HG03575 (cell line): Measurements from ENCODE around the gene MYH9.

Source experiments
- ATAC-seq: cut with Tn5 transposase; IDR thresholded peaks from one replicate; pipeline ENCODE4 v1.9.1; 2021; ENCODE audit not compliant: unreplicated experiment, insufficient number of reproducible peaks, low FRiP score; ENCODE audit errors: extremely low read depth

MYH9 gene

GRCh38 chr22:36246718-36247117 lies 141.0 kb downstream of the MYH9 start:
- no peak for ATAC-seq

GRCh38 chr22:36245805-36246356 lies 141.9 kb downstream of the MYH9 start:
- no peak for ATAC-seq

- no peak for ATAC-seq
Measured at GRCh38 chr22:36244522-36245391, 143.0 kb downstream of the MYH9 start.

- no peak for ATAC-seq
Measured at GRCh38 chr22:36243986-36244385, 143.8 kb downstream of the MYH9 start.

GRCh38 chr22:36239401-36240171 lies 148.2 kb downstream of the MYH9 start, which contains the start of gene APOL2:
Gene APOL2 (minus strand): TSS chr22:36239527. CDS start chr22:36233162, 6,365 bp downstream.
- ATAC-seq: peak; percentile 60

- no peak for ATAC-seq
Measured at GRCh38 chr22:36239150-36239400, 148.7 kb downstream of the MYH9 start.

- no peak for ATAC-seq
Measured at GRCh38 chr22:36238373-36239149, 149.2 kb downstream of the MYH9 start.

- ATAC-seq: no peak
Measured at GRCh38 chr22:36237462-36238372, 150.1 kb downstream of the MYH9 start.

- no peak for ATAC-seq
Measured at GRCh38 chr22:36236388-36237319, 151.1 kb downstream of the MYH9 start.

- no peak for ATAC-seq
Measured at GRCh38 chr22:36235585-36235984, 152.2 kb downstream of the MYH9 start.

- ATAC-seq: no peak
Measured at GRCh38 chr22:36234919-36235318, 152.8 kb downstream of the MYH9 start.

GRCh38 chr22:36234213-36234612 lies 153.6 kb downstream of the MYH9 start:
- no peak for ATAC-seq

GRCh38 chr22:36233796-36234195 lies 154.0 kb downstream of the MYH9 start:
- no peak for ATAC-seq

- no peak for ATAC-seq
Measured at GRCh38 chr22:36232715-36233401, 154.9 kb downstream of the MYH9 start.
